Ovary (tissue), 3 donors: ENCODE results near the gene COA7.

ENCODE experiments used
- EP300 ChIP-seq: sonication (generic); formaldehyde crosslinking; IDR thresholded peaks from one replicate; pipeline ENCODE4 v1.6.1; 2017; ENCODE audit warnings: antibody characterized with exemption
- TF ChIP-seq, protein P1 (sequence below), 3 donors: fragments of 450-650 bp in 2 of 3; fragments of 200-600 bp in 1 of 3; IDR thresholded peaks; one replicate each; pipeline versions ENCODE4 v1.5.1 to v1.8.0; 2016 to 2022; ENCODE audit warnings: antibody characterized with exemption in 3 of 3, mild to moderate bottlenecking in 1 of 3
- donor health status: DM: no; HTN: no; CAD: no.

DNA sequence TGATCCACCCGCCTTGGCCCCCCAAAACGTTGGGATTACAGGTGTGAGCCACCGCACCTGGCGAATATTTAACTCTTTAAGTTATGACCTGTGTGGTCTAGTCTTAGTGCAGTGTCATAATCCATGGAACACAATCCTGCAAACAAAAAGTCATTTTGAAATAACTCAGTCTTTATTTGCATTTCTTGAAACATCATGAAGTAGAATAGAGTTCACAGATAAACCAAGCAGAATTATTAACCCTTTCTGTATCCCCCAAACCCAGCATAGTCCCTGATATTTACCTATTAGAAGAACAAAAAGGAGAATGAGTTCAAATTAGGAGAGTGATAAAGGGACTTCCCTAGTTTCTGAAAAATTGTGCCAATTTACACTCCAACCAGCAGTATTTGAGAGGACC is 48.0 kb upstream of the COA7 start:
- TF ChIP-seq, protein P1, sequence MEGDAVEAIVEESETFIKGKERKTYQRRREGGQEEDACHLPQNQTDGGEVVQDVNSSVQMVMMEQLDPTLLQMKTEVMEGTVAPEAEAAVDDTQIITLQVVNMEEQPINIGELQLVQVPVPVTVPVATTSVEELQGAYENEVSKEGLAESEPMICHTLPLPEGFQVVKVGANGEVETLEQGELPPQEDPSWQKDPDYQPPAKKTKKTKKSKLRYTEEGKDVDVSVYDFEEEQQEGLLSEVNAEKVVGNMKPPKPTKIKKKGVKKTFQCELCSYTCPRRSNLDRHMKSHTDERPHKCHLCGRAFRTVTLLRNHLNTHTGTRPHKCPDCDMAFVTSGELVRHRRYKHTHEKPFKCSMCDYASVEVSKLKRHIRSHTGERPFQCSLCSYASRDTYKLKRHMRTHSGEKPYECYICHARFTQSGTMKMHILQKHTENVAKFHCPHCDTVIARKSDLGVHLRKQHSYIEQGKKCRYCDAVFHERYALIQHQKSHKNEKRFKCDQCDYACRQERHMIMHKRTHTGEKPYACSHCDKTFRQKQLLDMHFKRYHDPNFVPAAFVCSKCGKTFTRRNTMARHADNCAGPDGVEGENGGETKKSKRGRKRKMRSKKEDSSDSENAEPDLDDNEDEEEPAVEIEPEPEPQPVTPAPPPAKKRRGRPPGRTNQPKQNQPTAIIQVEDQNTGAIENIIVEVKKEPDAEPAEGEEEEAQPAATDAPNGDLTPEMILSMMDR (IDR thresholded peaks at IDR 0.05) = no peak
- TF ChIP-seq EP300 = no peak
